Brain microvascular endothelial cell (primary cell): ENCODE results near the gene PRR33.

Experiments used
- DNase-seq: peaks from one replicate; pipeline ENCODE4 v3.0.0-alpha.2; 2020
- H3K27ac ChIP-seq: fragments of 250-450 bp; sonication (Bioruptor Pico); 2 replicates; pipeline ENCODE4 v1.5.1; 2020; ENCODE audit warnings: mild to moderate bottlenecking, moderate library complexity
- H3K27me3 ChIP-seq: fragments of 250-450 bp; sonication (Bioruptor Pico); replicated peaks from 2 replicates; pipeline ENCODE4 v1.5.1; 2020; ENCODE audit warnings: mild to moderate bottlenecking
- H3K36me3 ChIP-seq: fragments of 250-450 bp; sonication (Bioruptor Pico); replicated peaks from 2 replicates; pipeline ENCODE4 v1.5.1; 2020; ENCODE audit warnings: mild to moderate bottlenecking
- H3K4me3 ChIP-seq: 2 replicates; pipeline ENCODE4 v1.5.1; 2011; ENCODE audit warnings: low read depth, mild to moderate bottlenecking, control low read depth, low read length, moderate library complexity
- CTCF ChIP-seq: IDR thresholded peaks from 2 replicates; pipeline ENCODE4 v1.5.1; 2011; ENCODE audit warnings: low read depth, mild to moderate bottlenecking, moderate library complexity, low read length, control low read depth, inconsistent platforms; ENCODE audit errors: missing control alignments
- in situ Hi-C: cut with HindIII; loops from 2 replicates; pipeline ENCODE4 v1.10.0; 2017; ENCODE audit warnings: low sequenced_read_pairs, low pct_ligation_motif_present

PRR33 gene

GRCh38 chr11:1924646-1925372 is 33.1 kb upstream of the PRR33 start:
- H3K36me3 ChIP-seq, result no peaks in the 10 kb centered on the region
- no peak overlapping the region for H3K27ac ChIP-seq
- no peak for DNase-seq
- H3K27me3 ChIP-seq, result no peaks in the 10 kb centered on the region
- in situ Hi-C loops, result no loop called here
- no peak for TF ChIP-seq CTCF
- H3K4me3 ChIP-seq, result no peak overlapping the region

GRCh38 chr11:1924181-1924580 is 32.5 kb upstream of the PRR33 start:
- no peaks in the 10 kb centered on the region for H3K36me3 ChIP-seq
- in situ Hi-C loops, result no loop called here
- no peaks in the 10 kb centered on the region for H3K27me3 ChIP-seq
- no peak overlapping the region for H3K27ac ChIP-seq
- H3K4me3 ChIP-seq, result no peak overlapping the region
- no peak for TF ChIP-seq CTCF
- no peak for DNase-seq

- Histone ChIP-seq H3K36me3 (no peaks in the 10 kb centered on the region), H3K27ac (no peak overlapping the region), H3K4me3 (no peak overlapping the region), H3K27me3 (no peaks in the 10 kb centered on the region)
- TF ChIP-seq CTCF, result no peak
- in situ Hi-C loops, result no loop called here
- DNase-seq, result no peak
Observed at GRCh38 chr11:1923201-1923956, 31.7 kb upstream of the PRR33 start.

- Histone ChIP-seq H3K4me3 (no peak overlapping the region), H3K27ac (no peak overlapping the region), H3K36me3 (no peaks in the 10 kb centered on the region), H3K27me3 (no peaks in the 10 kb centered on the region)
- in situ Hi-C loops, result no loop called here
- no peak for TF ChIP-seq CTCF
- no peak for DNase-seq
Observed at GRCh38 chr11:1922481-1923081, 30.9 kb upstream of the PRR33 start.

- no peak overlapping the region for H3K4me3 ChIP-seq
Observed at GRCh38 chr11:1921574-1922141, 30.0 kb upstream of the PRR33 start.

More at GRCh38 chr11:1921574-1922141, 30.0 kb upstream of the PRR33 start:
- Histone ChIP-seq H3K27ac (no peak overlapping the region), H3K27me3 (no peaks in the 10 kb centered on the region), H3K36me3 (no peaks in the 10 kb centered on the region)
- DNase-seq, result no peak
- in situ Hi-C loops, result no loop called here
- no peak for TF ChIP-seq CTCF
